Left renal pelvis (tissue), 4 donors: ENCODE measurements around the gene MPEG1. TPM values are rescaled to one million over a fixed set of nuclear protein-coding genes. Genes with fewer than 3 reads are reported as not detected.

Source experiments
- DNase-seq, 4 donors: peaks; one replicate each; pipeline ENCODE4 v3.0.0-alpha.2; 2013; ENCODE audit warnings: low read depth in 4 of 4, low spot score in 3 of 4
- polyA plus RNA-seq, 4 donors: library from polyadenylated mRNA; unstranded; fragments of 120-200 nt; gene quantifications; one replicate each; pipeline ENCODE4 v1.2.1, GENCODE V29; 2013; ENCODE audit not compliant: insufficient read length in 4 of 4

MPEG1 gene
- polyA plus RNA-seq, 4 donors, result 8.9 to 23.1 (median 9.0) TPM

DNA sequence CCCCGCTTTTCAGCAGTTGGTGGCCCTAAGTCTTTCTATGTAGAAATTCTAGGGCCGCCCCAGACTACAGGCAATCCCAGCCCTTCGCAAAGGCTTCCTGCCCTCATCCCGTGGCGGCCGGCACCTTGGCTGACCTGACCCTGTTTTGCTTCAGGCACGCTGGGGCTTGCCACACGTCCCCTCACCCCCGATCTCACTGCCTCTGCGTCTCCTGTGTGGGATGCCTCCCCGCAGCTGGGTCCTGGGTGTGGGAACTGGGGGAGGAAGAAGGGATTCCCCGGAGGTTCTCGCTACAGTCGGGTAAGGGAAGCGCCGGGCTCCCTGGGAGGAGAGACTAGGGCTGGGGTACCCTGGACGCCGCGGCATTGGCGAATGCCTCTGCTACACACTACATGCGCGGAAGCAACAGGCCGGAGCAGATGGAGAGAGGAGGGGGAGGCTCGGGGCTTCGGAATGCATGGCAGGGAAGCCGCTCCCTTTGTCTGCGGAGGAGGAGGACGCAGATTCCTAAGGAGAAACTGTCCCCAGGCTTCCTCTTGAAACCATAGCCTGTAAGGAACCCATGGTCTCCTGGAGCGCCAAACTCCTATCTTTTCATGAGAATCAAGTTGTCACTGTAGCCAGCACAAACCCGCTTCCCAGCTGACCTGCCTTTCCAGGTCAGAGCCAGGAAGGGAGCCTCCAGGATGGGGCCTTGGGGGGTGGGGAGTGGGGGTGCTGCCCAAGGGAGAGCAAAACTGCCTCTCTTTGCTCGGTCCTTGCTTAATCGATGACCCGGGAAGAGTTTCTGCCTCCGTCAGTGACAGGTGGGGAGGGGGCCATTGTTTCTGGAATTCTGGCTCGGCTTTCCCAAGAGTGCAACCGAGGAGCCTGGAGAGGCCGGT, 39.4 kb downstream of the MPEG1 start:
- no peak for DNase-seq

DNA sequence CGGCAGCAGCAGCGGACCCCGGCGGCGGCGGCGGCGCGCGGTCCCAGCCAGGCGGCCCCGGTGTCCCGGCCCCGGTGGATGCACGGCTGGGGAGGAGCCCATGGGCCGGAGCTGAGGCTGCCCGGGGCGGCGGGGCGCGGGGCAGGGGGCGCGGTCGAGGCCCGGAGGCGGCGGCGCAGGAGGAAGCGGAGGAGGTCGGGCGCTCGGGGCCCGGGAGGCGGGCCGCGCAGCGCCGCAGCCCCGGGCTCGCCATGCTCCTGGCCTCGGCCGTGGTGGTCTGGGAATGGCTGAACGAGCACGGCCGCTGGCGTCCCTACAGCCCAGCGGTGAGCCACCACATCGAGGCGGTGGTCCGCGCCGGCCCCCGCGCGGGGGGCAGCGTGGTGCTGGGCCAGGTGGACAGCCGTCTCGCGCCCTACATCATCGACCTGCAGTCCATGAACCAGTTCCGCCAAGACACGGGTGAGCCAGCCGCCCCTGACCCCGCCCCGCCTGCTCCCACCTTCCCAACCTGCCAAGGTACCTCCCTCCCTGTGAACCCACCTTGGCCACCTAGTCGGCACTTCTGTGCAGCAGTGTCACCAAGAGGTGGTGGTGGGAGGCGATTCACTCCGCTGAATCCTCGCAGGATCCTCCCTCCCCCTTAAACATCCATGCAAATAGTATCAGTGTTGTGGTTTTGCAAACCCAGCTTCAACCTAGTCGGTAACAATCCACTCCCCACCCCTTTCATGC, 40.2 kb downstream of the MPEG1 start:
- no peak for DNase-seq

GRCh38 chr11:59171508-59172322, 41.0 kb downstream of the MPEG1 start, which contains the start of gene DTX4:
Gene DTX4, plus strand, starts transcription at chr11:59172132. Its CDS starts 464 bp downstream, at chr11:59172596.
- peak in 3 of 4 donors; percentile 85 for DNase-seq

GRCh38 chr11:59164028-59164427, 48.7 kb downstream of the MPEG1 start:
- no peak for DNase-seq

Other genes starting within 250 kb of the MPEG1 start
- gene GLYATL1B, start 126.6 kb downstream of the MPEG1 start, polyA plus RNA-seq, result under 1 TPM in 3 of 4 donors, not detected in 1; 0.29 to 0.34 (median 0.33) TPM
- 10 to 100 TPM; 11.2 to 16.4 (median 12.7) TPM for gene FAM111B, start 105.7 kb downstream of the MPEG1 start, polyA plus RNA-seq
- 10 to 100 TPM; 43.3 to 83.2 (median 58.8) TPM for gene FAM111A, start 70.1 kb downstream of the MPEG1 start, polyA plus RNA-seq
- gene DTX4, start 40.8 kb downstream of the MPEG1 start, polyA plus RNA-seq, result 10 to 100 TPM; 31.2 to 43.5 (median 42.5) TPM
- not detected for gene OR5AN1, start 146.0 kb upstream of the MPEG1 start, polyA plus RNA-seq
- under 1 TPM in 1 of 4 donors, not detected in 3; 0.05 TPM for gene OR5A2, start 213.5 kb upstream of the MPEG1 start, polyA plus RNA-seq
- gene OR5A1, start 223.5 kb upstream of the MPEG1 start, polyA plus RNA-seq, result under 1 TPM in 2 of 4 donors, not detected in 2; 0.01 to 0.05 TPM
- not detected for gene OR4D6, start 244.0 kb upstream of the MPEG1 start, polyA plus RNA-seq